Activated CD8-positive, alpha-beta memory T cell treated with anti-CD3 and anti-CD28 coated beads for 4 hours (primary cell): ENCODE results near the gene BTBD2.

ENCODE experiments used
- DNase-seq, 2 donors: peaks; one replicate each; pipeline ENCODE4 v3.0.0-alpha.2; 2020; ENCODE audit warnings: low read depth in 2 of 2

Gene BTBD2

DNA sequence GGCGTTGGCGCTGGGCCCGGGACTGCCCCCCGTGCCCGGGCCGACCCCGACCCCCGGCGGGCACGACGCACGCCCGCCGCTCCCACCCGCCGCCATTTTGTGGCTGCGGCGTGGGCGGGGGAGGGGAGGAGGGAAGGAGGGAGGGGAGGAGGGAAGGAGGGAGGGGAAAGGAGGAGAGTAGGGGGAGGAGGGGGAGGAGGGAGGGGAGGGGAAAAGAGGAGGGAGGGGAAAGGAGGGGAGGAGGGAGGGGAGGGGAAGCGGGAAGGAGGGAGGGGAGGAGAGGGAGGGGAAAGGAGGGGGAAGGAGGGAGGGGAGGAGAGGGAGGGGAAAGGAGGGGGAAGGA lies at the start of gene BTBD2:
Gene BTBD2 (minus strand): TSS at position 107 of the 343 bp plus-strand sequence. CDS start 11 bp downstream, at position 96.
- peak; percentile 26 to 39 for DNase-seq

DNA sequence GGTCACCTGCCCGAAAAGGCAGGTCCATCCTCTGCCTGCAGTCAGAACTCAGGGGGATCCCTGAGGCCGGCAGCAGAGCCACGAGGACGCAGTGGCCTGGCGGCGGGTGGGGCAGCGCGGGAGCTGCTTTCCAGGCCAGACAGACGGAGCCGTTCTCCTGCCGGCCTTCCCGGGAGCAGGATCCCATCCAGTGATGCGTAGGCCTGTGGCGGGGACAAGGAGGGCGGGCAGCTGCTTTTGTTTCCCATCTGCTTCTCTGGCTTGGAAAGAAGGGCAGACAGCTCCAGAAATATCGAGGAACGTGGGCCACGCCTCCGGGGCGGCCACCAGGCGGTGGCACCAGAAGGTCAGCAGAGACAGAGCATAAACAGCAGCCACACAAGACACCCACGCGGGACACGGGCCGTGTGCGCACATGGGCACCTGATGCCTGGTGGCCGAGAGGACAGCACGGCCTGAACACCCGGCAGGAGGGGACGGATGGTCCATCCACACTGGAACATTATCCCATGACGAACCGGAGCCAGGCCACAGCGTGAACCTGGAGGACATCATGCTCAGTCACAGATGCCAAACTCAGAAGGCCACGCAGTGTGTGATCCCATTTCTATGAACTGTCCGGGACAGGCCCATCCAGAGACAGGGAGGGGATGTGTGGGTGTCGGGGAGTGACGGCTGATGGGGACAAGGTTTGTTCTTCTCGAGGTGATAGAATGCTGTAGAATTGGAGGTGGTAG lies 49.4 kb upstream of the BTBD2 start:
- DNase-seq = no peak

DNA sequence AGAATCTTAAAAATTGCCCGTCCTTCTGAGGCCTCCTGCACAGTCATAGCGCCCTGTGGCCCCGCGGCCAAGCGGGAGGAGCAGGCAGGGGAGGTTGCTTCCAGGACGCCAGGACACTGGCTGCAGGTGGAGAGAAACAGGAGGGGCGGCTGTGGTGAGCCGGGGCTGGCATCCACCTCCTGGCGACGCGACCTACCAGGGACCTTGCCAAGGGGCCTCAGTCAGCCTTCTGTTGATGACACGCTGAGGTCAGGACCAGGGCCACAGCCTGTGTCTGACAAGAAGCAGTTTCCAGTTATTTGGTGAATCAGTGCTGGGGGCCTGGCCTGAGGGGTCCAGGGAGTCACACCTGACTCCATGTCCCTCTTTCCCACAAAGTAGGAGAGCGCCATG lies 48.9 kb upstream of the BTBD2 start:
- no peak for DNase-seq

DNA sequence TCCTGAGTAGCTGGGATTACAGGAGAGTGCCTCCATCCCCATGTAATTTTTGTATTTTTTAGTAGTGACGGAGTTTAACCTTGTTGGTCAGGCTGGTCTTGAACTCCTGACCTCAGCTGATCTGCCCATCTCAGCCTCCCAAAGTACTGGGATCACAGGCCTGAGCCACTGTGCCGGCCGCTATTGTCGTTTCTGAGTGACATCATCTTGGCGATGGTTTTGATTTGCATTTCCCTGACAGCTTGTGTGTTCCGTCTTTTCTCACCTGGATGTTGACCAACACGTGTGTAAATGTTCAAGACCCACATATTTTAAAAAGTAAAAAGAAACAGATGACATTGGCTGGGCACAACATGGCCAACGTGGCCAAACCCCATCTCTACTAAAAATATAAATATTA lies 48.3 kb upstream of the BTBD2 start:
- DNase-seq = no peak

DNA sequence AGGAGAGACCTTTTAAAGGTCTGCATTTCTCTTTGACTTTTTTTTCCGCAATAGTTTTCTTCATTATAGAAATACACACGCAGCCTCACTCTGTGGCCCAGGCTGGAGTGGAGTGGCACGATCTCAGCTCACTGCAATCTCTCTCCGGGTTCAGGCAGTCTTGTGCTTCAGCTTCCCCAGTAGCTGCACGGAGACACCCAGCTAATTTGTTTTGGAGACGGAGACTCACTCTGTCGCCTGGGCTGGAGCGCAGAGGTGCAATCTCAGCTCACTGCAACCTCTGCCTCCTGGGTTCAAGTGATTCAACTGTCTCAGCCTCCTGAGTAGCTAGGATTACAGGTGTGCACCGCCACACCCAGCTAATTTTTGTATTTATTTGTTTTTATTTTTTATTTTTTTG lies 47.3 kb upstream of the BTBD2 start:
- DNase-seq = no peak

DNA sequence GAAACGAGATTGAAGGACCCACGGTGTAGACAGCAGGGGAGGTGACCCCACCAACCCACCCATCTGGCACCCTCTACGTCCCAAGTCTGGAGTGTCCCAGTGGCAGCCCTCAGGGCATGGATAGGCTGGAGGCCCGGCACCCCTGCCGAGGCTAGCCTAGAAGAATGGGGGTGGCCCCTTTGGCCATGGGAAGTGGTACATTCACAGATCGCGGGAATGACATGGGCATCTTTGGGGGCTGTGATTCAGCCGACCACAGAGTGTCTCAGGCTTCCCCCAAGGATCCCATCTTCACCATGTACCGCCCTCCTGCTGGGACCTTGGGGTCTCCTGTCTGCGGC lies 46.8 kb upstream of the BTBD2 start:
- DNase-seq = no peak

DNA sequence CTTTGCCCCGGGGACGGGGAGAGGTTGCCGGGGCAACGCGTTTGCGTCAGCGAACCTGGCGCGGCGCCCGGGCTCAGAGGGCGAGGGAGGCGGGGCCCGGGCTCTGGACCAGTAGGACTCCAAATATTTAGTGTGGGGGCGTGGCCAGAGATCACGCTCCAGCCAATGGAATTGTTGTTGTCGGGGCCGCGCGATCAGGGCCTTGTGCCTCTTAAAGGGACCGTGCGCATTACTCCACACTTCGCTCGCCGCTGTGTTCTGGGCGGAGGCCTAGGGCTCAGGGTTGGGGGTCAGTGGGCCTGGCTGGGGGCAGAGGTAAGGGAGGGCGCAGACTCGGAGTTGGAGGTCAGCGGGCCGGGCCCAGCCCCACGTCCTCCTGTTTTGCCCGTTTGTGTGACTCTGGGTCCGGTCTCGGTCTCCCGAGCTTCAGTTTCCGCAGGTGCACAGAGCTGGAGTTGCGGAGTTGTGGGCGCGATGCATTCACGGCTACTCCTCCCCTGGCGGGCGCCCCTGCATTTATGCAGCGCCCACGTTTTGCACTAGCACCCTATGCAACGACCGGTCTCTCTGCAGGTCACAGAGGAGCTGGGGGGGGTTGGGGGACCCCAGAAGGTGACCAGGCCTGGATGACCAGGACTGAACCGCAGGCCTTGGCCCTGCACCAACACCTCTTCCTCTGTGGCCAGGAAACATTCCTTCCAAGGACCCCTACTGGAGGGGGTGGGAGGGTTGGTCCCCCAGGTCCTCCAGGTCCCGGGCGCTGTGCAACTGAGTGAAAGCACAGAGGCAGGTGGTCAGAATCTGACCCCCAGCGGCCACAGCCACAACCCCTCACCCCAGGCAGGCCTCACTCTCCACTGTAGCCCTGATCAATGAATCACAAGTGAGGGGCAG lies 46.2 kb upstream of the BTBD2 start:
- peak; percentile 98 to 99 for DNase-seq

DNA sequence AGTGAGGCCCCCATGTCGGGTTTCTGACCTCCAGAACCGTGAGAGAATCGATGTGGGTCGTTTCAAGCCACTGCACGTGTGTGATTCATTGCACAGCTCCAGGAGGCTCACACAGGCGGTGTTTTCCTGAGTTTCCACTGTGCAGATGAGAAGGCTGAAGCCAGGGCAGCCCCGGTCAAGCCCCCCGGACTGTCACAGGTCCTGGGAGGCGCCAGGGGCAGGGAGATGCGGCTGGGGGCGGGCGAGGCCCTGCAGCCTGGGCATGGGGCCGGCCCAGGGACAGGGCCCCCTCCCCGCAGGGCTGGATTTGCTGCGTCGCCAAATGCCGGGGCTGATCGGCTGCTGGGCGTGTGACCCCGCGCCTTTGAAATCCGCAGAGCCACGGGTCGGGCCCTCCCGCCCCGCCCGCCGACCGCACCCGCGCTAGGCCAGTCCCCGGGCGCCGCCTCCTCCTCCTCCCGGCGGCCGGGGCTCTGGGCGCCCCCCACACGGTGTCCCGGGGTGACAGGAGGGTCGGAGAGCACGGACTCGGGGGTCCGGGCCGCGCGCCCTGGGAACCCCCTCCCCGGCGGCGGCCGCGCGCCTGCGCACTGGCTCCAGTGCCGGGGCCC lies 45.5 kb upstream of the BTBD2 start:
- DNase-seq = no peak

DNA sequence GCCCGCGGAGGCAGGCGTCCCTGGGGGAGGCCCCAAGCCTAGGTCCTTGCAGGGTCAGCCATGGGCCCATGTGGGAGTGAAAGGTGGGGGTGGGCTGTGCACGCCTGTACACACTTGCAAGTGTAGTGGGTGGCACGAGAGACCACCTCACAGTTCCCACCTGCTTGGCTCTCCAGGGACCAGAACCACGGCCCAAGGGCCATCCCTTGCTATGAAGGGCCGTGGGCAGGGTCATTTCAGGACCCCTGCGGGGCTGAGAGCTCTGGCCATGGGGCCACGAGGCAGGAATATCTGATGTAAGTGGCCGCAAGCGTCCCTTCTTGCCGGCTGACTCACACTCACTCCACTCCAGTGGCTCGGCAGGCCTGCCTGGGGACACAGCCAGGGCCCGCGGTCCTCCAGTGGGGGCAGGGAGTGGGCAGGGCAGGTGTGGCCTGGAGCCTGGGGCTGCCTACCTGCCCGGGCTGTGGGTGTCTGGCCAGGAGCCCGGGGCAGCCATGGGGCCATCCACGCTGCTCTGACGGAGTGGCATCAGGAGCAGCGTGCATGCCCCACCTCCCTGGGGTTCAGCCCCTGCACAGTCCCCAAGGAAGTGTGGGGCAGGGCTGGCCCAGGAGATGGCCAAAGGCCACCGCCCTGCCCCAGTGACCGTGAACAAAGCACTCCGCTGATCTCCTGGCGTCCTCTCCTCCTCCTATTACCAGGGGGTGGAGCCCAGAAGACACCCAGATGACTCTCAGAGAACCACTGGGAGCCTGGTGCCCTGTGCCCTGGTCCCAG lies 44.1 kb upstream of the BTBD2 start:
- DNase-seq = no peak

DNA sequence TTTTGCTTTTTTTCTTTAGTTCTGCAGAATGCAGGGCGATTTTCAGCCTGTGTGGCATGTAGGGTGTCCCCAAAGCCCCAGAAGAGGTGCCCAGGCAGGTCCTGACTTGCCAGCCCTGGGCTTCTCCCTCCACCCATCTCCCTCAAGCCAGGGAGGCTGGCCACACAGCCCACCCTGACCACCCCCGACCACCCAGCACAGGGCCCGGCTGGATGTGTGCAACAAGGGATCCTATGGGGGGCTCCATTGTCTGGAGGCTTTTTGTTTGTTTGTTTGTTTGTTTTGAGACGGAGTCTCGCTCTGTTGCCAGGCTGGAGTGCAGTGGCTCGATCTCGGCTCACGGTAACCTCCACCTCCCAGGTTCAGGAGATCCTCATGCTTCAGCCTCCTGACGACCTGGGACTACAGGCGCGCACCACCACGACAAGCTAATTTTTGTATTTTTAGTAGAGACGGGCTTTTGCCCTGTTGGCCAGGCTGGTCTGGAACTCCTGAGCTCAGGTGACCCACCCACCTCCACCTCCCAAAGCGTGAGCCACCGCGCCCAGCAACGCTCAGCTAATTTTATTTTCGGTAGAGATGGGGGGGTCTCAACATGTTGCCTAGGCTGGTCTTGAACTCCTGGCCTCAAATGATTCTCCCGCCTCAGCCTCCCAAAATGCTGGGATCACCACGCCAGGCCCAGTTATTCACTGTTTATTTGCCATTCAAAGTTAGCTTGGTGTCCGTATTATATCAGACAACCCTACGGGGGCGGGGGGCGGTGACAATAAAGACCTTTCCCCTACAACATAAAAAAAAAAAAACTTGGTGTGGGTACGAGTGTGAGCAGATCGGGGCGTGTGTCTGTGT lies 43.3 kb upstream of the BTBD2 start:
- DNase-seq = no peak

DNA sequence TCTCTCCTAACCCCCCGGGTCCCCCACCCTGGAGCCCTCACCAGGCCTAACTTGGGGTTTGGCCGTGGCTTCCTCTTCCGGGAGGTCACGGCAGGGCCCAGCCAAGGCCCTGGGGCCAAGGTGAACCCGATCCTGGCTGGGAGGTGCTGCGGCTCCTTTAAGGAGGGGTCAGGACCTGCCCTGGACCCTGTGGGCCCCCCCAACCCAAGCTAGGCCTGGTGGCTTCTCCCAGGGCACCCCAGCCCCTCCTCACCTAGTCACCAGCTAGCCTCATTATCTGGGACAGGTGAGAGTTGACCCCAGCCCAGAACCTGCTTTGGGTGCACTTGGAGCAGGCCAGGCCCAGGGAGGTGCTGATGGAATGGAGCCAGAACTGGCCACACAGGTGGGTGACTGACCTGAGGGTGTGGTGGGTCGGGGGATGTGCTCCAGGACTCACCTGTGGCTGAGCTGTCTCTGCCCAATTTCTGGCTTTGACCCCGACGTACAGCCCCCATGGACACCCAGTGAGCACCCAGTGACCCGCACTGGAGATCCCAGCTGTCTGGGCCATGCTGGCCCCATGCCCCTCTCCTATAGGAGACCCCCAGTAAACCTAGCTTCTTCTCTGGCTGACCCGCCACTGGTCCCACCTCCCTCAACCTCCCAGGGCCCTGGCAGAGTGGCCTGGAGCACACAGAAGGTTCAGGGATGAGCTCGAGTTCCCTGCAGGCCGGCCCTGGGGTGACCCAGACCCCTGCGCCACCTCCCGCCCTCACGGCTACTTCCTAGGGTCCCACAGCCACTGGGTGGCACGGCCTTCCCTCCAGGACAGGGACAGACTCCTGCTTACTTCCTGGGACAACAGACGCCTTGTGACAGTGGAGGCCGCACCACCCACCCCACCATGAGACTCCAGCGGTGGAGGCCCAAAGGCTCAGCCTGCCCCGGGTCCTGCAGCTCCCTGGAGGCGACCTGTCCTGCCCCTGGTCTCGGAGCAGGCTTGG lies 42.3 kb upstream of the BTBD2 start:
- no peak for DNase-seq

DNA sequence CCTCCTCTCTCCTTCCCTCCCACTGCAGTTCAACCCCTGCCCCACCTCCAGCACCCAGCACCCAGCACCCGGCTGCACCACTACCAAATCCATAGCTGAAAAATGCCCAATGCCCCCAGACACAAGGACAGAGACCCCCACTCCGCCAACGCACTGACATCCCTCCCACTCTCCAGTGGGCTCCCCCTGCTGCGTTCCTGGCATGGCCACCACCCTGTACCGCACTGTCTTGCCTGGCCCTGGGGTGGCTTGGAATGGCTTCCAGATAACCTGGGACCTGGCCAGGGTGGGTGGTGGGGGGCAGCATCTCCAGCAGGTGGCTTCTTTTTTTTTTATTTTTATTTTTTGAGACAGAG lies 41.3 kb upstream of the BTBD2 start:
- DNase-seq = no peak

DNA sequence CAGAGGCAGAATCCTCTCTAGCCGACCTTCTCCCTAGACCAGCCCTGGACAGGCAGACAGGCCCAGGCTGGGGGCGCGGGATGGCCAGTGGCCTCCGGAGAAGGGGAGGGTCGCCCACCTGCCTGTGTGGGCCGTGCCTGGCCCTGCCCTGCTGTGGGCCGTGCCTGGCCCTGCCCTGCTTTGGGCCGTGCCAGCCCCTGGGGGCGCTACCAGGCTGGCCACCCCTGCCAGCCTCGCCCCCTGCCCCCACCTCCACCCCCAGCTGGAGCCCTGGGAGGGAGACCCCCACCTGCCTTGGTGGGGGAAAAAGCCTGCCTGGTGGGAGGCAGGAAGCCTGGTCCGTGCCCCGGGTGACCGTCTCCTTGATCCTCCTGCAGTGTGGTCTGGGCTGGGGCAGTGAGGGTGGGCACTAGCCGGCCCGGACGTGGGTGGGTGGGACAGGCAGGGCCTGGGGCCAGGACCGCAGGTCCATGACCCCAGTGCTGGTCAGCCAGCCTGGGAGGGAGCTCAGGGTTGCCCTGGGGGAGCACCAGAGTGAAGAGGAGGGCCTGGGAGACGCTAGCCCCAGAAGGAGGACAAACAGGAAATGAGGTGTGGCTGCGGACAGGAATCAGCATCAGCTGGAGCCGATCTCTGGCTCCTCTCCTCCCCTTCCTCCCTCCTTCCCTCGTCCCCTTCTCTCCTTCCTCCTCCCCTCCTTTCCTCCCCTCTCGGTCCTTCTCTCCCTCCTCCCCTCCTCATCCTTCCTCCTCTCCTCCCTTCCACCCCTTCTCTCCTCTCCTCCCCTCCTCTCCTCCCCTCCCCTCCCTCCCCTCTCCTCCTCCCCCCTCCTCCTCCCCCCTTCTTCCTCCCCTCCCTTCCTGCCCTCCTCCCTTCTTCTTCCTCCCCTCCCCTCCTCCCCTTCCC lies 40.7 kb upstream of the BTBD2 start:
- DNase-seq = no peak

DNA sequence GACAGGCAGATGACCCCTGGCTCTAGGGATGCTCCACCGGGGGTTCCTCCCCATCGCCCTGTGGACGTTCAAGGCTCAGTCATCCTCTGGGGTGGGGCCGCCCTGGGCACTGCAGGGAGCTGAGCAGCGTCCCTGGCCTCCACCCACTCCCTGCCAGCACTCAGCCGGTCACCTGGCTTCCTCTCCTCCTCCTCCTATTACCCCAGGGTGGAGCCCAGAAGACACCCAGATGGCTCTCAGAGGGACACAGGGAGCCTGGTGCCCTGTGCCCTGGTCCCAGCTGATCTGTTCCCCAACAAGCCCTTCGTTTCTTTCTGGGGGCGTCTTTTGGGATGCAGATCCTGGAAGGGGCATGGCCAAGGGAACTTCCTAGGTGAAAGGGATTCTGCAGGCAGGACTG lies 39.2 kb upstream of the BTBD2 start:
- DNase-seq = no peak

DNA sequence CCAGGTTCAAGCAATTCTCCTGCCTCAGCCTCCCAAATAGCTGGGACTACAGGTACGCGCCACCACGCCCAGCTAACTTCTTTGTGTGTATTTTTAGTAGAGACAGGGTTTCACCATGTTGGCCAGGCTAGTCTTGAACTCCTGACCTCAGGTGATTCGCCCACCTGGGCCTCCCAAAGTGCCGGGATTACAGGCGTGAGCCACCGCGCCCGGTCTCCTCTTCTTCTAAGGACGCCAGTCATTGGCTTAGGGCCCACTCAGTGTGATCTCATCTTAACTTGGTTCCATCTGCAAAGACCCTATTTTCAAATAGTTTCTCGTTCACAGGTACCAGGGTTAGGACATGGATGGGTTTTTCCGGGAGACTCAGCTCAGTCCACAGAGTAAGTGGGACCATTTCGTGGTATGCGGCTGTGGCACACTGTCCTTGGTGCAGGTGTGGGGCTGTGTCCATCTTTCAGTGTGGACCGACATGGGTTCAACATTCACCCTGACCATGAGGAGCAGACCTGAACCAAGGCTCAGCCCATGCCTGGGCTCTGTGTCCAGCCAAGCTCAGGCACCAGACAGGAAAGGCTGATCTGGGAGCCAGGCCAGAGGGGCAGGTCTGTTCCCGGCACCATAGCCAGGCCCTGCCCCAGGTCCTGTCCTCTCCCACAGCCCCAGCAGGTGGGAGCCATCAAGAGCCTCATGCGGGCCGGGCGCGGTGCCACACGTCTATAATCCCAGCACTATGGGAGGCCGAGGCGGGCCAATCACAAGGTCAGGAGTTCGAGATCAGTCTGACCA lies 38.3 kb upstream of the BTBD2 start:
- DNase-seq = no peak

DNA sequence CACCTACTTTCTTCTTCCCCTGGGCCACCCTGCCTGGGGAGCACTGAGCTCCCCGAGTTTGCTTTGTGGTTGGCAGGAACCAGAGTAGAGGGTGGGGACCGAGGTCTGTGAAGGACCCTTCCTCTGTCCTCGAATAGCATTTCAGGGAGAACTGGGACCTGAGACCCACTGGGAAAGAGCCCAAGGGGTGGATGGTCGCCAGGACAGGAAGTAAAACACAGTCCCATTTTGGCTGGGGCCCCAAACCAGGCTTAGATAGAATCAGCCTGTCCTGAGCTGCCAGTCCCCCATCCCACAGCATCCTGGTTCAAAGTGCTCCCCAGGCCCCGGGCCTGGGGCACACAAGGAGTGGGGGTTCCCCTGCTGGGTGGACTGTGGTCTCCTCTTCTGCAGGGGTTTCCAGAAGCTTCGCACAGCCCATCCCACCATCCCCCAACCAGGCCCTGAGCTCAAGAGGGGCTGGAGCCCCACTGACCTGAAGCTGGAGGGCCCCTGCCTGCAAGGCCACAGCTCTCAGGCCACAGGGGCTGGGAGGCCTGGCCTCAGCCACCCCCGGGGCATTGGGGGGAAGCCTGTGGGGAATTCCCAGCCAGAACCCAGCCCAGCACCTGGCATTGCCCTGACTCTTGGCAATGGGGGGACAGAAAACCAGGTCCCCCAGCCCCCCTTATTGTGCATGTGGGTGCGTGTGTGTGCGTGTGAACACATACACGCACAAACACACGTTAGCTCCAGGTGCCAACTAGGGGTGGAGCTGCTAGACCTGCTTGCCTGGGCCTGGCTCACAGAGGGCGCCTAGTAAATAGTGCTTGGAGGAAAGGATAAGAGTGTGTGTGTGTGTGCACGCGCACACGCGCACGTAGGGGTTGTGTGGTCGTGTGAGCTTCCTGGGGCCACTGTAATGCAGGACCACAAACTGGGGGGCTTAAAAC lies 36.5 kb upstream of the BTBD2 start:
- DNase-seq = no peak
